Measurements from ENCODE around the gene MTMR11.
"Not testable (repeated sequence)": the region's sequence is repeated elsewhere in the genome, so short reads cannot be mapped to it uniquely, and the experiment has no call there.

GRCh38 chr1:149887196-149887455 lies 49.6 kb downstream of the MTMR11 start:
- not testable (repeated sequence) for TF ChIP-seq CTCF (conservative IDR thresholded peaks at IDR 0.05); EZH2 (IDR thresholded peaks at IDR 0.05; ENCODE audit: low read depth)

Data from PC-9 (cell line).